ENCODE data around the gene HBA1. TPM values are rescaled to one million over a fixed set of nuclear protein-coding genes. Genes with fewer than 3 reads are reported as not detected.

Gene HBA1
- total RNA-seq, 4 donors from 2014 or later, result 48.4 to 135 (median 81.6) TPM; not detected in 1

- H3K27ac ChIP-seq, result no peak overlapping the region
- no peak for TF ChIP-seq CTCF (IDR thresholded peaks at IDR 0.05)
- no peak for TF ChIP-seq POLR2A (IDR thresholded peaks at IDR 0.05)
- no peak for TF ChIP-seq EP300 (IDR thresholded peaks at IDR 0.05)
- H3K4me3 ChIP-seq, result no peak overlapping the region
- H3K4me1 ChIP-seq, result peaks cover 0 to 31% (median 3%) of the 10 kb centered on the region in 4 donors
- peaks cover 0 to 8% of the 10 kb centered on the region in 2 donors for H3K27me3 ChIP-seq
- H3K9me3 ChIP-seq, result no peaks in the 10 kb centered on the region
- 67 to 70% methylated on average over 10 of the region's 10 CpGs for WGBS, 2 donors
- DNase-seq (ENCODE audit: low spot score in 2 of 2), result no peak
- H3K36me3 ChIP-seq, result no peaks in the 10 kb centered on the region
These were observed 36.2 kb upstream of the HBA1 start for GRCh38 chr16:140175-140857.

GRCh38 chr16:142405-142967, 34.0 kb upstream of the HBA1 start:
- no peak for TF ChIP-seq EP300 (IDR thresholded peaks at IDR 0.05)
- TF ChIP-seq CTCF (IDR thresholded peaks at IDR 0.05), result no peak
- TF ChIP-seq POLR2A (IDR thresholded peaks at IDR 0.05), result no peak
- no peak for DNase-seq (ENCODE audit: low spot score in 2 of 2)

GRCh38 chr16:143047-143446, 33.4 kb upstream of the HBA1 start:
- no peak overlapping the region for H3K4me3 ChIP-seq
- TF ChIP-seq POLR2A (IDR thresholded peaks at IDR 0.05), result no peak
- no peak for TF ChIP-seq EP300 (IDR thresholded peaks at IDR 0.05)
- no peak for TF ChIP-seq CTCF (IDR thresholded peaks at IDR 0.05)
- no peak for DNase-seq (ENCODE audit: low spot score in 2 of 2)
- H3K27me3 ChIP-seq, result peaks cover 0 to 13% of the 10 kb centered on the region in 2 donors
- H3K36me3 ChIP-seq, result no peaks in the 10 kb centered on the region
- H3K4me1 ChIP-seq, result peaks cover 0 to 16% (median 0%) of the 10 kb centered on the region in 4 donors
- no peaks in the 10 kb centered on the region for H3K9me3 ChIP-seq
- H3K27ac ChIP-seq, result peak overlapping the region in 1 of 4 donors; percentile 25
- 70 to 76% methylated on average over 6 of the region's 6 CpGs for WGBS, 2 donors

More at GRCh38 chr16:142405-142967, 34.0 kb upstream of the HBA1 start:
- no peak overlapping the region for H3K4me3 ChIP-seq
- H3K9me3 ChIP-seq, result no peaks in the 10 kb centered on the region
- H3K4me1 ChIP-seq, result peaks cover 0 to 20% (median 2%) of the 10 kb centered on the region in 4 donors
- peak overlapping the region in 1 of 4 donors; percentile 25 for H3K27ac ChIP-seq
- peaks cover 0 to 13% of the 10 kb centered on the region in 2 donors for H3K27me3 ChIP-seq
- WGBS, 2 donors, result 41 to 45% methylated on average over 10 to 12 of the region's 12 CpGs
- H3K36me3 ChIP-seq, result no peaks in the 10 kb centered on the region

GRCh38 chr16:143456-143855, 33.0 kb upstream of the HBA1 start:
- Histone ChIP-seq H3K36me3 (no peaks in the 10 kb centered on the region), H3K4me1 (peaks cover 0 to 16% (median 0%) of the 10 kb centered on the region in 4 donors), H3K4me3 (no peak overlapping the region), H3K27me3 (peaks cover 0 to 13% of the 10 kb centered on the region in 2 donors), H3K9me3 (no peaks in the 10 kb centered on the region), H3K27ac (no peak overlapping the region)
- TF ChIP-seq CTCF (IDR thresholded peaks at IDR 0.05) (no peak), POLR2A (IDR thresholded peaks at IDR 0.05) (no peak), EP300 (IDR thresholded peaks at IDR 0.05) (no peak)
- DNase-seq (ENCODE audit: low spot score in 2 of 2), result no peak
- 50 to 68% methylated on average over 6 of the region's 6 CpGs for WGBS, 2 donors

GRCh38 chr16:144797-145252, 31.7 kb upstream of the HBA1 start:
- no peak overlapping the region for H3K27ac ChIP-seq
- TF ChIP-seq POLR2A (IDR thresholded peaks at IDR 0.05) (no peak), CTCF (IDR thresholded peaks at IDR 0.05) (no peak), EP300 (IDR thresholded peaks at IDR 0.05) (no peak)
- no peaks in the 10 kb centered on the region for H3K9me3 ChIP-seq
- H3K27me3 ChIP-seq, result peaks cover 0 to 13% of the 10 kb centered on the region in 2 donors
- peaks cover 0 to 12% (median 0%) of the 10 kb centered on the region in 4 donors for H3K4me1 ChIP-seq
- DNase-seq (ENCODE audit: low spot score in 2 of 2), result no peak
- no peaks in the 10 kb centered on the region for H3K36me3 ChIP-seq
- H3K4me3 ChIP-seq, result no peak overlapping the region
- 87 to 94% methylated on average over 14 of the region's 14 CpGs for WGBS, 2 donors

Data from tibial nerve (tissue), 4 donors.